Skin epidermis (tissue), 12 donors: ENCODE results near the gene PLEKHA5.
A peak's percentile ranks its signal among the peaks of the same experiment; 100 is the strongest.
"Not testable (repeated sequence)": the region's sequence is repeated elsewhere in the genome, so short reads cannot be mapped to it uniquely, and the experiment has no call there.

ENCODE experiments used
- H3K27ac ChIP-seq, 21 experiments: fragments of 200-600 bp; sonication (generic) in 11 of 21; one replicate each; pipeline ENCODE4 v1.5.0; 2020; ENCODE audit warnings: mild to moderate bottlenecking in 3 of 21, inconsistent platforms in 2 of 21, moderate library complexity in 2 of 21
- H3K4me3 ChIP-seq, 7 experiments: fragments of 200-600 bp; sonication (generic) in 2 of 7; one replicate each; pipeline ENCODE4 v1.5.0; 2020; ENCODE audit warnings: inconsistent platforms in 2 of 7, mild to moderate bottlenecking in 2 of 7, moderate library complexity in 1 of 7

The PLEKHA5 gene

GRCh38 chr12:19301688-19302087 lies 172.2 kb downstream of the PLEKHA5 start:
- H3K27ac ChIP-seq, result peak overlapping the region in 2 of 21 experiments; percentile 6 to 17
- H3K4me3 ChIP-seq, result no peak overlapping the region

DNA sequence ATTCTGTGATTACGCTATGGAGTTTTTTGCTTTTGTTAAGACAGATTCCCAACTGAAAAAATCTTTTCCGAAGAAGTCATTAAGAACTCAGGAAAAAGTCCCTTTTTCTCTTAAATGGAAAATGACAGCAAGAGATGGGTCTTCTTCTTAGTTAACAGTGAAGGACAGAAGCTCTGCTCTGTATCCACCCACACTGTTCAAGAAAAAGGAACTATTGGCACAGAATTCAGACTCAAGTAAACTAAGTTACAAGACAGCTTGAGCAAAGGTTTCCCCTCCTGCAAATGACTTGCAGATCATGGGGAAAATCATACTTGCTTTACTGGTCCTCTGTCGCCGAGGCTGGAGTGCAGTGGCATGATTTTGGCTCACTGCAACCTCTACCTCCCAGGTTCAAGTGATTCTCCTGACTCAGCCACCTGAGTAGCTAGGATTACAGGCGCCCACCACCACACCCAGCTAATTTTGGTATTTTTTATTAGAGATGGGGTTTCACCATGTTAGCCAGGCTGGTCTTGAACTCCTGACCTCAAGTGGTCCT lies 172.6 kb downstream of the PLEKHA5 start:
- Histone ChIP-seq H3K27ac (peak overlapping the region in 1 of 21 experiments; percentile 17), H3K4me3 (no peak overlapping the region)

DNA sequence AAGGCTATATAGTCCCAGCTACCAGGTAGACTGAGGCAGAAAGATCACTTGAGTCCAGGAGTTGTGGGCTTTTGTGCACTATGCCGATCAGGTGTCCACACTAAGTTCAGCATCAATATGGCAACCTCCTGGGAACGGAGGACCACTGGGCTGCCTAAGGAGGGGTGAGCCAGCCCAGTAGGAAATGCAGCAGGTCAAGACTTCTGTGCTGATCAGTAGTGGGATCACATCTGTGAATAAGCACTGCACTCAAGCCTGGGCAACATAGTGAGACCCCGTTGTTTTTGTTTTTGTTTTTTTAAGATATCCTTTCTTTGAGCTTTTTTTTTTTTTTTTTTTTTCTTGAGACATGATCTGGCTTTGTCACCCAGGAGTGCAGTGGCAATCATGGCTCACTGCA lies 174.0 kb downstream of the PLEKHA5 start:
- no peak overlapping the region for H3K4me3 ChIP-seq
- H3K27ac ChIP-seq, result no peak overlapping the region

DNA sequence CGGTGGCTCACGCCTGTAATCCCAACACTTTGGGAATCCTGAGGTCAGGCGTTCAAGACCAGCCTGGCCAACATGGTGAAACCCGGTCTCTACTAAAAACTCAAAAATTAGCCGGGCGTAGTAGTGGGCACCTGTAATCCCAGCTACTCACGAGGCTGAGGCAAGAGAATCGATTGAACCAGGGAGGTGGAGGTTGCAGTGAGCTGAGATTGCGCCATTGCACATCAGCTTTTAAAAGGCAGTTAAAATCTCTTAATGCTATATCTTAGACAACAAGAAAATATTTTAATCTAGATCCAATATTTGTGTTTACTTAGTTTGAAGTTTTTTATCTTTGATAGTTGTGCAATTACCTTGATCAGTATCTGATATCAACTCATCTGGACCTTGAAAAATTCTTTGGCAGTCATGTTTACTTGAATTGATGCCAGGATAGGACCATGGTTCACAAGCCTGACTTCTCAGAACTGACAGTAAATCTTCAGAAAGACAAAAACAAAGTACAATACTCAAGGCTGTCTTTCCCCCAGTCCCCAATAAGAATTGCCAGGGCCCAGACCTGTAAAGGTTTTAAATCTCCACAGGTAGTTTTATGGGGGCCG lies 174.7 kb downstream of the PLEKHA5 start:
- Histone ChIP-seq H3K4me3 (no peak overlapping the region), H3K27ac (no peak overlapping the region)

GRCh38 chr12:19305621-19306020 lies 176.1 kb downstream of the PLEKHA5 start:
- H3K27ac ChIP-seq, H3K4me3 ChIP-seq: not testable (repeated sequence)

GRCh38 chr12:19306366-19306765 lies 176.8 kb downstream of the PLEKHA5 start:
- H3K4me3 ChIP-seq, result no peak overlapping the region

GRCh38 chr12:19307451-19307850 lies 177.9 kb downstream of the PLEKHA5 start:
- Histone ChIP-seq H3K4me3 (no peak overlapping the region), H3K27ac (no peak overlapping the region)

More at GRCh38 chr12:19306366-19306765, 176.8 kb downstream of the PLEKHA5 start:
- no peak overlapping the region for H3K27ac ChIP-seq

GRCh38 chr12:19311165-19311564 lies 181.6 kb downstream of the PLEKHA5 start:
- Histone ChIP-seq H3K27ac (no peak overlapping the region), H3K4me3 (no peak overlapping the region)

GRCh38 chr12:19312637-19313036 lies 183.1 kb downstream of the PLEKHA5 start:
- H3K4me3 ChIP-seq, result no peak overlapping the region
- no peak overlapping the region for H3K27ac ChIP-seq

DNA sequence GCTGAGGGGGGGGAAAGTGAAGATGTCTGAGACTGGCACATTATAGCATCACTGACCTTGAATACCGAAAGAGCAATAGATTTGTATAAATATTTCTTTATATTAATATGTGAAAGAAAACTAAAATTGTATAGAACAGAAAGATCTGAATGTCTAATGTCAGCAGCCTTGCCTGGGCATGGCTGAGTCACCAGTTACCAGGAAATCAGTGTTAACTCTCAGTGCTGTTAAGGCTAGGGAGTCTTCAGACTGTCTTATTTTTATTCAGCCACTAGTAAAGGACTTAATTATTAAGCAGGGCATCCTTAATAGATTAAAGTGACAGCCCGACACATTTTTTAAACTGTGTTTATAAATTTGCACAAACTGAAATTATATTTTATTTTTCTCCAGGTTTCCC lies 186.9 kb downstream of the PLEKHA5 start:
- Histone ChIP-seq H3K27ac (no peak overlapping the region), H3K4me3 (no peak overlapping the region)

DNA sequence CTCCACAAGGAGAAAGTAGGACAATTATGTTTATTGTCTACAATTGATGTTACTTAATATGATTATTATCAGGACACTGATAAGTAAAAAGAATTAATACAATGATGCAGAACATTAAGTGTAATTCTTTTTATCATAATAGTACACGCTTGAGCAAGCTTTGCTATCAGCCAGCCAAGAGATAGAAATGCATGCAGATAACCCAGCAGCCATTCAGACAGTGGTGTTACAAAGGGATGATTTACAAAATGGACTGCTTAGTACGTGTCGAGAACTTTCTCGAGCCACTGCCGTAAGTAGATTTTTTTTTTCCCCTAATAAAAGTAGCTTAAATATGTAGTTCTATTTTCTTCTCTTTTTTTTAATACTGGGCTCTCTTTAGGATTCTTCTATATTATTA lies 192.8 kb downstream of the PLEKHA5 start:
- Histone ChIP-seq H3K4me3 (no peak overlapping the region), H3K27ac (no peak overlapping the region)

- no peak overlapping the region for H3K27ac ChIP-seq
- no peak overlapping the region for H3K4me3 ChIP-seq
These were observed 194.3 kb downstream of the PLEKHA5 start for GRCh38 chr12:19323805-19324204.

DNA sequence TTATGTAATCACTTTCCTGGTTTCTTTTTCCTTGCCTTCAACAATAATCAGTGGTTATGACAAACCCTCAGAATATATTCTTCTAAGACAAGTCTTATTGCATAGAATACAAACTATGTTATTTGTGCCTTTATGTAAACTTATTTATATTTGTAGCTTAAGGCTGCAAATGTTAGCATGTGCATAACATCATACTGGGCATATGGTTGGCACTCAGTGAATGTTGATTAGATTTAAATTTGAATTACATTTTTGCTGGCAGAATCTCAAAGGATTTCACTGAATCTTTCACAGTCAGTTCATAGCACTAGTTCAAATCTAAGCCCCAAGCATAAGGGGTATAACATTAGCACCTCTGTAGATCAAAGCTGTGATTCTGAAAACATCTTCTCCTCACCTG lies 196.6 kb downstream of the PLEKHA5 start:
- no peak overlapping the region for H3K4me3 ChIP-seq
- H3K27ac ChIP-seq, result no peak overlapping the region

GRCh38 chr12:19332196-19332595 lies 202.7 kb downstream of the PLEKHA5 start:
- Histone ChIP-seq H3K4me3 (no peak overlapping the region), H3K27ac (no peak overlapping the region)

- Histone ChIP-seq H3K27ac (no peak overlapping the region), H3K4me3 (no peak overlapping the region)
These were observed 208.9 kb downstream of the PLEKHA5 start for GRCh38 chr12:19338405-19338804.

DNA sequence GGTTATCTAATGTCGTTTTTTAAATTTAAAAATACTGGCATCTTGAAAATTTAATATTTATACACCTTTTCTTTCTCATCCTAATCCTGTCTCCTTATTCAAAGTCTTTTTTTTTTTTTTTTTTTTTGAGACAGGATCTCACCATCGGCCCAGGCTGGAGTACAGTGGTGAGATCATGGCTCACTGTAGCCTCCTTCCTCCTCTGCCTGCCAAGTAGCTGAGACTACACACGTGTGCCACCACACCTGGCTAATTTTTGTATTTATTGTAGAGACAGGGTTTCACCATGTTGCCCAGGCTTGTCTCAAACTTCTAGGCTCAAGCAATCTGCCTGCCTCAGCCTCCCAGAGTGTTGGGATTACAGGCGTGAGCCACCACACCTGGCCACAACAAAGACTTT lies 221.3 kb downstream of the PLEKHA5 start:
- not testable (repeated sequence) for H3K4me3 ChIP-seq, H3K27ac ChIP-seq

- Histone ChIP-seq H3K27ac (no peak overlapping the region), H3K4me3 (no peak overlapping the region)
These were observed 221.8 kb downstream of the PLEKHA5 start for GRCh38 chr12:19351346-19351745.

- H3K4me3 ChIP-seq, result no peak overlapping the region
- no peak overlapping the region for H3K27ac ChIP-seq
These were observed 240.2 kb downstream of the PLEKHA5 start for GRCh38 chr12:19369691-19370148.

DNA sequence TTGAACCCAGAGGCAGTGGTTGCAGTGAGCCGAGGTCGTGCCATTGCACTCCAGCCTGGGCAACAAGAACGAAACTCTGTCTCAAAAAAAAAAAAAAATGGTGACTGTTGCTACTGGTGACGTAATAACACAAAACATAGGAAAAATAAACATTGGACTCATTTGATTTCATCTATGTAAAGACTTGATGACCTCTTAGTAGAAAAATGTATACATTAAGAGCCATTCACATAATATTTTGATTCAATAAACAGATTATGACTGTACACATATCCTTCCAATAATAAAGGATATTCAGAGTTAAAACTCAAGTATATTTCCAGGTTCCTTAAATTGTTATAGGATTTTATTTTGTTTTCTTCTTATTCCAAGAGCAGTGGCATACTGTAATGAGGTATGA lies 244.1 kb downstream of the PLEKHA5 start:
- Histone ChIP-seq H3K27ac (no peak overlapping the region), H3K4me3 (no peak overlapping the region)

- Histone ChIP-seq H3K27ac (no peak overlapping the region), H3K4me3 (no peak overlapping the region)
These were observed 246.4 kb downstream of the PLEKHA5 start for GRCh38 chr12:19375888-19376287.

DNA sequence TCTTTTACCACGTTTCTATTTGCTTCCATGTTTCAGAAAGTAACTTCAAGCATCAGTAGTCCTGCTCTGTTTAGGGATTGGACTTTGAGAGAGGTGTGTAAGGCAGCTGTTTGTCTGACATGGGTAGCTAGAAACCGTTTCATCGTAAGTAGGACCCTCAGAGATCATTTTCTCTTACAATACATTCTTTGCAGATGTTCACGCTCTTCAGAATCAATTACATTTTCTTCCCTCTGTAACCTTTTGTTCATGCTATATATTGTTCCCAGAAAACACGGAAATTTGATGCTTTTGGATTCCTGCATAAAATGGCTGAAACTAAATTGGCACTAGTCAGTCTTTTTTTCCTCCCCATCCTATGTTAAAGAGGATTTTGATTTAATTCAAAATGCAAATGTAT lies 247.2 kb downstream of the PLEKHA5 start:
- Histone ChIP-seq H3K27ac (no peak overlapping the region), H3K4me3 (no peak overlapping the region)

- peak overlapping the region in 16 of 21 experiments; percentile 6 to 79 (median 54) for H3K27ac ChIP-seq
- no peak overlapping the region for H3K4me3 ChIP-seq
These were observed 252.6 kb downstream of the PLEKHA5 start for GRCh38 chr12:19382111-19382526.
